Effector CD8-positive, alpha-beta T cell (primary cell): Measurements from ENCODE around the gene VEZF1.

Experiments
- DNase-seq: peaks from one replicate; lab custom pipeline; 2025; lab: John Stamatoyannopoulos, UW

Gene VEZF1

GRCh38 chr17:57999496-58000017 is 11.5 kb upstream of the VEZF1 start:
- no peak for DNase-seq

GRCh38 chr17:57999010-57999495 is 11.0 kb upstream of the VEZF1 start:
- DNase-seq = no peak

- DNase-seq = no peak
Observed at GRCh38 chr17:57997085-57997809, 9.2 kb upstream of the VEZF1 start.

- DNase-seq = no peak
Observed at GRCh38 chr17:57995076-57995956, 7.3 kb upstream of the VEZF1 start.

- DNase-seq = no peak
Observed at GRCh38 chr17:57994436-57994835, 6.4 kb upstream of the VEZF1 start.

GRCh38 chr17:57993471-57994365 is 5.7 kb upstream of the VEZF1 start:
- DNase-seq = no peak

DNA sequence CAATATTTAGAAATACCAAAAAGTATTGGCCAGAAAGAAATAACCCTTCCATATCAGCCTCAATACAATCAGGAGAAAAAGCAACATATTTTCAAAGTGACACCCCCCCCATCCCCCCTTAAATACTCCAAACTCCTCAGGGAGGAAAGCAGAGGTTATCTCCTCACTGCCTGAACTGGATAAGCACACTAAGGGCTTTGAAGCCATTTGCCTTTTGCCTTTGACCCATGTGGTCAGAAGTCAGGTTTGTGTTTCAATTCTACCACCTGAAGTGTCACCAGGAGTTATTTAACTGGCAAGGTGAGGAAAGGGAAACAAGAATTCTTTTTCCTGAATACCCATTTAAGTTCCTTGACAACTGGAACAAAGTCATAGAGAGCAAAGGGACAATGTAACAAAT is 3.5 kb upstream of the VEZF1 start:
- no peak for DNase-seq

- no peak for DNase-seq
Observed at GRCh38 chr17:57990037-57990436, 2.0 kb upstream of the VEZF1 start.

DNA sequence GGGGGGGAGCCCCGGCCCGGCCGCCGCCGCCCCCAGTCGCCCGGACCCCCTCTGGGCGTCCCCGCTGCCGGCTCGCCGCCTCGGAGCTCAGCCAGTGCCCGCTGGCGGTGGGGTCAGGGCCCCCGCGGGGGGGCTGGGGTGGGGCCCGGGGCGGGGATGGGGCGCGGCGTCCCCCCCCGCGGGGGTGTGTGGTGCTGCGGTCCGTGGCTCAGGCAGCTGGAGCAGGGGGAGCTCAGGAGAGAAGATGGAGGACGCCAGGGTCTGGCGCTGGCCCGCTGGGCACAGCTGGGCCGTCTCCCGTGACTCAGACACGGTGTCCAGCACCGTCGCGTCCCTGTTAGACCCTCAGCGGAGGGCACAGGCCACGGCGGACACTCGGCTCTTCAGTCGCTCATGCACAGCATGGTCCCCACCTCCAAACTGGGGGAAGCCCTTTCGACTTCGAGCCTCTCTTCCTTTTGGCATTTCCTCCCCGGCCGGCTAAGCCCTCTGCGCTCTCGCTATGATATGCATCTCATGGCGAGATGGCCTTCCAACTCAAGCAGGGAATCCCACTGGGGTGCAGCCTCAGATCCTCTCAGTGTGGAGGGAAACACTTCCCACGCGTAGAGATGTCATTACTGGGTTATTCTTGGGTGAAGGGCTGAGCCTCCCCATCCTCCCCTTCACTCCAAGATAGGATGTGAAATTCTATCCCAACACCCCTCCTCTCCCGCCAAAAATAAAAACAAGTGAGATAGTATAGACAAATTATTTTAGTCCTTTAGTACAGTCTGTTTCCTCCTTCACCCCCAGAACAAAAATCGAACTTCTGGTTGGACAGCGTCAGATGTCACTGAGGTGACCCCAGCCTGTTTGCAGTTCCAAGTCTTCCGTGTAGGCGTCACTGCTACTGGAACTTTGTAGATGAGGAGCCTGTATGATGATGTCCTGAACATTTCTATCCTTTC is 522 bp upstream of the VEZF1 start:
- DNase-seq = peak; percentile 32

DNA sequence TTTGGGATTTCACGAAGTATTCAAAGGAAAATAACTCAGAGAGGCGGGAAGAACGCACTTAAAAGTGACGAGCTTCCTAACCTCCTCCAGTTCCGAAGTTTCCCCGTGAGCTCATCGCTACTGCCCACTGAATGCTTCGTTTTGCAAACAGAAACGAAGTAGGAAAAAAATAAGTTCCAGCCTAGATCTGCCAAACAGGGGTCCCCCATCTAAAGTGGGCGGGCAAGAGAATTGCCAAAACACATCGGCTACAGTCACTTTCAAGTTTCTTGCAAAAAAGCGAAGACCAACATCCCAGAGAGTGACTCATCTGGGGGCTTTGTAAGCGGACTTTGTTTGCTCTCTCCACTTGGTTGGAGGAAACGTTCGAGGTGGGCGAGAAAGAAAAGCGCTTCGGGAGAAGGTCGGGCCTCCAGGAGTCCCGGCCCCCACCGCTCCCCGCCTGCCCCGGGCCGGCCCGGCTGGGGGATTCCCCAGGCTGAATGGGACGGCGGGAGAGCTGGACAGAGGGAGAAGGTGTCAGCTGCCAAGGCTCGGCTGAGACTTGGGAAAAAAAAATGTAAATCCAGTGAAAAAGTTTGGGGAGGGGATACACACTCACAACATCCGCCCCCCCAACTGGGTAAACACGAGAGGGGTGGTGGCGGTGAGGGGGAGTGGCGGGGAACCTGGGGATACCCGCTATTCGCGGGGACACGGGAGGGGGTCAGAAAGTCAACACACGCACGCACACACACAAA is 1.0 kb downstream of the VEZF1 start:
- DNase-seq = peak; percentile 24

- no peak for DNase-seq
Observed at GRCh38 chr17:57985675-57985974, 2.4 kb downstream of the VEZF1 start.

DNA sequence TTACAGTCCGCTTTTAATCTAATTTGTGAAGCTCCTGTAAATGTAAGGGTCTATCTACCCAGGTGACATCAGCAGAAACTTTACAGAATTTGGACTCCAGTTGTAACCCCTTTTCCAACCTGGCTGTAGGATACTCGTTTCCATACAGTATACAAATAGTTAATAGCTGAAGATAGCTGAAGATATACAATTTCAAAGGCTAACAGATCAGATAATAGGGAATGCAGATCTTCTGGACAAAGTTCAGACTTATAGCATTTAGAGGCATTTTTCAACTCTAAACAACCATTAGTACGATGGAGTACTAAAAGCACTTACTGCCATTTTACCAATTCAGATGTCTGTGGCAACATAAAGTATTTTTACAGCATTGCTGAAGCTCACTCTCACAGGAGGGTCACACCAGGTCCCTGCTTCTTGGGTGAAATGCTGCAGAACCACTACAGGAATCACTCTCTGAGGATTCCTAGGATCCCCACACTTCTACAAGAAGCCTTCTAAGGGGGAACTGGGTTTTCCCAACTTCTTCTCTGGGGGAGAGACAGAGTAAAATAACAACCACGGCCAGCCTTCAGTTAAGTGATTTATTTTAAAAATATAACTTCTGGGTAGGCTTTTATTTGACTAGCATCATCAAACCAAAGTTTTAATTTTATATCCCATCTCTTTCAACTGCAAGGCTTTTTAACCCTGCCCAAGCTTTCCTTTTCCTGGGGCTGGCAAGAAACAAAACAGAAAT is 2.9 kb downstream of the VEZF1 start:
- no peak for DNase-seq

DNA sequence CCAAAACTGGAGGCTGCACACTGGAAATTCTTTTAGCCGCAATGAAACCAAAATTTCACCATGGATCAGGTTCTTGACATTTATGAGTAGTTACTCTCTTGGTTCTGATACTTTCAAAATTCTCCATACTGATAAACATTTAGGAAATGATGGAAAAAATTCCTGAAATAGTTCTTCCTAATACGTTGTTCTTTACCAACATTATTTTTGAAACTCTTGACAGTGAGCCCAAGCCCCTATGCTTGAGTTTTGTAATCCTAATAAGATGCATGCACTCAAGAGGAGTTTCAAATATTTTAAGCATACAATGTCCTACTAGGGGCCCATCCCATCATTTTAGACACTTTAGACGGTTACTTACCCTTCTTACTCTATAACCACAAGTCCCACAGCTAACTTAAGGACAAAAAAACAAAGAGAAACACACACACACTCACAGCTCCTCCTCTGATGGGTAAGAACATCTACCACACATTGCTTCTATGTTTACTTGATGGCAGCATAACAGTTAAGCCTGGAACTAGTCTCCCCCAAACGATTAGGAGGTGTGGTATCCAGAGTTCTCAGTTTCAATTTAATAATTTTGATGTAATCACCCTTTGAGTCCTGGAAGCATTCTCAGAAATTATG is 3.7 kb downstream of the VEZF1 start:
- no peak for DNase-seq

GRCh38 chr17:57983446-57983845 is 4.6 kb downstream of the VEZF1 start:
- DNase-seq = no peak

- DNase-seq = no peak
Observed at GRCh38 chr17:57982452-57983170, 5.4 kb downstream of the VEZF1 start.

DNA sequence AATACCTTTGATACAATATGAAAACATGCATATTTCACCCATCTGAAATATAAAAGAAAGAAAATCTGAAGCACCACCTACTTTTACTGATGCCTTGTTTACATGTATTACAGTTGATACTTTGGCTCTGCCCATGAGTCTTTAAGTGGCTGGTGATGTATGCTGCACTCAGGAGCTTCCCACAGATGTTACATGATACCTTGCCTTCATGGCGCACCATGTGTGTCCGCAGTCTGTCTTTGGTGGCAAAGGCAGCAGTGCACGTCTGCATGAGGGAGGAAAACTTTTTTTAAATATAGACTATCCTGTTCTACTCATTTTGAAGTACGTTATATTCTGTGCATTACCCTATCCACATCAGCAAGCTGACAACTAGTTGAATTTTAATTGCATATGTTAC is 7.5 kb downstream of the VEZF1 start:
- DNase-seq = no peak

DNA sequence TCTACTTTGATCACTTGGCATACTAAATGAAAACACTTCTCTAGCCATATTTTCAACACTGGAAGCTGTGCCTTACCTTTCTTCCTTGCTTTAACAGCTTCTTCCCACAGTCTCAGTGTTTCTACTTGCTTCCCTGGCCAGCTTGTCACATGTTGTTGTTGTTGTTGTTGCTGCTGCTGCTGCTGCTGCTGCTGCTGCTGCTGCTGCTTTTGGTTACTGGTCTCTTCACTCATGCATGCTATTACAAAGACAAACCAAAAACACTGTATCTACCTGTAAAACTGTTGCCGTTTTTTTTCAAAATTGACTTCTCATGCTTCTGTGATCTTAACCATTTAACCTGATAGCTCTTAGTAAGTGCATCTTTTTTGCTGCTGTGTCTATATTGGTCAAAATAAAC is 9.0 kb downstream of the VEZF1 start:
- DNase-seq = no peak

GRCh38 chr17:57976594-57976993 is 11.5 kb downstream of the VEZF1 start:
- no peak for DNase-seq
